ENCODE data around the gene THSD4. TPM values are rescaled to one million over a fixed set of nuclear protein-coding genes. Genes with fewer than 3 reads are reported as not detected.

THSD4 gene
- total and polyA plus RNA-seq, 2 of the 8 experiments (the other 6 are each of a cell fraction or from before 2014, with no cell fraction given): 2.5 to 6.2 TPM

DNA sequence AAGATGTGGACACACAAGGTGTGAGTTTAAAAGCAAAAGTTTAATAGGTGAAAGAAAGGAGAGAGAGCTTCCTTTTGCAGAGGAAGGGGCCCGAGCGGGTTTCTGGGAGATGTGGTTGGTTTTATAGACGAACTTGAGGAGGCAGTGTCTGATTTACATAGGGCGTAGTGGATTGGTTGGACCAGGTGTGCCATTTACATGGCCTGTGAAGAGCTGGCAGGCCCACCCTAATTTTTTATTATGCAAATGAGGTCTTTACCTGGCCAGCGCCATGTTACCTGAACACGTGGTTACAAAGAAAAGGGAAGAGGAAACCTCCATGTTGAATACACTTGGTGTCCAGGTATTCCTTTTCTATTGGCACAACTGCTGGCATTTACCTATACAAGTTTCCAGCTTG is 42.8 kb upstream of the THSD4 start:
- FAIRE-seq (no peak), DNase-seq (ENCODE audit: low read depth in 1 of 2, low spot score in 2 of 2) (no peak)
- Histone ChIP-seq H3K56ac (replicated peaks; ENCODE audit: insufficient read length, low read depth, low read length) (no peak overlapping the region), H3K79me1 (ENCODE audit: low read depth, low read length) (no peaks in the 10 kb centered on the region), H3K79me2 (ENCODE audit: control insufficient read depth in 1 of 2, insufficient read depth in 2 of 2, low read length in 2 of 2) (no peaks in the 10 kb centered on the region), H3K9me3 (ENCODE audit: insufficient read depth in 2 of 2, low read depth in 1 of 2, low read length in 1 of 2) (0 out of 4 replicates have a peak, but pooled peaks cover 3 to 4% of the 10 kb centered on the region in 2 experiments), H2BK15ac (ENCODE audit: low read length) (no peak overlapping the region), H3K27me3 (replicated peaks in 1 of 4; ENCODE audit: control insufficient read depth in 3 of 4, extremely low read depth in 1 of 4, insufficient read depth in 3 of 4, low read length in 3 of 4) (no peaks in the 10 kb centered on the region), H4K91ac (replicated peaks; ENCODE audit: insufficient read length, low read length) (no peak overlapping the region), H3K23me2 (ENCODE audit: low read depth, low read length) (no peaks in the 10 kb centered on the region; the same call in 1 of the 2 replicates), H2AK5ac (ENCODE audit: low read depth, low read length) (no peak overlapping the region), H2BK120ac (replicated peaks; ENCODE audit: low read depth, low read length) (no peak overlapping the region), H4K8ac (ENCODE audit: extremely low read depth, insufficient read depth, low read length) (no peak overlapping the region), H3K9ac (replicated peaks in 1 of 4; ENCODE audit: extremely low read depth in 1 of 4, low read depth in 3 of 4, low read length in 3 of 4) (no peak overlapping the region), H3K4me2 (ENCODE audit: insufficient read depth in 1 of 2, low read depth in 2 of 2, low read length in 2 of 2) (no peak overlapping the region), H3K4ac (replicated peaks; ENCODE audit: insufficient read length, low read depth, low read length) (no peak overlapping the region), H3K27ac (ENCODE audit: low read depth, low read length) (no peak overlapping the region), H4K20me1 (replicated peaks in 1 of 2; ENCODE audit: control insufficient read depth in 1 of 2, insufficient read depth in 2 of 2, low read length in 2 of 2) (no peaks in the 10 kb centered on the region), H3K4me1 (replicated peaks in 1 of 4; ENCODE audit: control insufficient read depth in 3 of 4, insufficient read depth in 4 of 4, low read length in 3 of 4) (no peaks in the 10 kb centered on the region), H2AFZ (ENCODE audit: low read length) (no peak overlapping the region), H2BK12ac (ENCODE audit: low read depth, low read length) (no peak overlapping the region), H2BK20ac (ENCODE audit: low read length) (no peak overlapping the region), H3K14ac (ENCODE audit: insufficient read length) (no peak overlapping the region), H3K4me3 (ENCODE audit: extremely low read depth in 1 of 4, insufficient read depth in 2 of 4, low read depth in 3 of 4, low read length in 4 of 4) (no peak overlapping the region), H3K23ac (ENCODE audit: insufficient read length) (no peak overlapping the region), H2BK5ac (ENCODE audit: low read depth, low read length) (no peak overlapping the region), H4K5ac (ENCODE audit: insufficient read length, low read depth, low read length) (no peak overlapping the region), H3K18ac (ENCODE audit: extremely low read depth, low read length) (no peak overlapping the region), H3K36me3 (ENCODE audit: control insufficient read depth in 2 of 4, insufficient read depth in 4 of 4, low read length in 3 of 4) (no peaks in the 10 kb centered on the region)
- TF ChIP-seq SIX5 (IDR thresholded peaks at IDR 0.05; ENCODE audit: low read depth, low read length) (no peak), POLR2AphosphoS5 (IDR thresholded peaks at IDR 0.05; ENCODE audit: low read depth, low read length) (no peak), NRF1 (IDR thresholded peaks at IDR 0.05; ENCODE audit: low read depth, low read length) (no peak), TAF7 (optimal IDR thresholded peaks at IDR 0.05; ENCODE audit: borderline replicate concordance, low read depth, low read length) (no peak), SP4 (IDR thresholded peaks at IDR 0.05; ENCODE audit: low read length) (no peak), TCF12 (IDR thresholded peaks at IDR 0.05; ENCODE audit: low read depth, low read length) (no peak)
- POLR2A ChIA-PET (ENCODE audit: partially characterized antibody): no interaction called here
- WGBS, 2 experiments (ENCODE audit: extremely low coverage in 1 of 2, insufficient coverage in 1 of 2, insufficient read length in 1 of 2, insufficient replicate concordance in 2 of 2, low coverage in 1 of 2, low lambda C conversion rate in 2 of 2, missing lambda C conversion rate in 1 of 2): 93% methylated on average over 6 of the region's 6 CpGs; no CpG with 5 or more reads in 1 of the 2 experiments
- CTCF ChIA-PET (ENCODE audit: partially characterized antibody): interaction anchor here (0.8 kb wide), 1 partner anchor 60 kb away, joined by 3 read pairs; no protein-coding TSS in a partner anchor

All from H1 (cell line).